Brain microvascular endothelial cell (primary cell): ENCODE results near the gene RTN4RL1.
"Not testable (repeated sequence)": the region's sequence is repeated elsewhere in the genome, so short reads cannot be mapped to it uniquely, and the experiment has no call there.

Source experiments
- DNase-seq: peaks from one replicate; pipeline ENCODE4 v3.0.0-alpha.2; 2020
- H3K27ac ChIP-seq: fragments of 250-450 bp; sonication (Bioruptor Pico); 2 replicates; pipeline ENCODE4 v1.5.1; 2020; ENCODE audit warnings: mild to moderate bottlenecking, moderate library complexity
- H3K27me3 ChIP-seq: fragments of 250-450 bp; sonication (Bioruptor Pico); replicated peaks from 2 replicates; pipeline ENCODE4 v1.5.1; 2020; ENCODE audit warnings: mild to moderate bottlenecking
- H3K36me3 ChIP-seq: fragments of 250-450 bp; sonication (Bioruptor Pico); replicated peaks from 2 replicates; pipeline ENCODE4 v1.5.1; 2020; ENCODE audit warnings: mild to moderate bottlenecking
- H3K4me3 ChIP-seq: 2 replicates; pipeline ENCODE4 v1.5.1; 2011; ENCODE audit warnings: low read depth, mild to moderate bottlenecking, control low read depth, low read length, moderate library complexity
- CTCF ChIP-seq: IDR thresholded peaks from 2 replicates; pipeline ENCODE4 v1.5.1; 2011; ENCODE audit warnings: low read depth, mild to moderate bottlenecking, moderate library complexity, low read length, control low read depth, inconsistent platforms; ENCODE audit errors: missing control alignments
- in situ Hi-C: cut with HindIII; loops from 2 replicates; pipeline ENCODE4 v1.10.0; 2017; ENCODE audit warnings: low sequenced_read_pairs, low pct_ligation_motif_present

RTN4RL1 gene

GRCh38 chr17:1986783-1987451 is 38.2 kb downstream of the RTN4RL1 start:
- Histone ChIP-seq H3K27me3 (peaks cover 3% of the 10 kb centered on the region), H3K4me3 (no peak overlapping the region), H3K36me3 (no peaks in the 10 kb centered on the region), H3K27ac (no peak overlapping the region)
- DNase-seq: no peak
- in situ Hi-C loops: no loop called here
- TF ChIP-seq CTCF: no peak

- in situ Hi-C loops: no loop called here
- Histone ChIP-seq H3K27ac (no peak overlapping the region), H3K4me3 (no peak overlapping the region), H3K27me3 (peaks cover 3% of the 10 kb centered on the region), H3K36me3 (no peaks in the 10 kb centered on the region)
- no peak for TF ChIP-seq CTCF
- no peak for DNase-seq
Observed at GRCh38 chr17:1985686-1986085, 39.4 kb downstream of the RTN4RL1 start.

GRCh38 chr17:1985093-1985492 is 40.0 kb downstream of the RTN4RL1 start:
- Histone ChIP-seq H3K27me3 (peaks cover 3% of the 10 kb centered on the region), H3K4me3 (no peak overlapping the region), H3K36me3 (no peaks in the 10 kb centered on the region), H3K27ac (no peak overlapping the region)
- in situ Hi-C loops: no loop called here
- no peak for TF ChIP-seq CTCF
- no peak for DNase-seq

- H3K27me3 ChIP-seq, in situ Hi-C loops: not testable (repeated sequence)
Observed at GRCh38 chr17:1982793-1983366, 42.3 kb downstream of the RTN4RL1 start.

GRCh38 chr17:1980665-1981250 is 44.4 kb downstream of the RTN4RL1 start:
- Histone ChIP-seq H3K27ac (no peak overlapping the region), H3K27me3 (peaks cover 27% of the 10 kb centered on the region), H3K4me3 (no peak overlapping the region), H3K36me3 (no peaks in the 10 kb centered on the region)
- DNase-seq: no peak
- no peak for TF ChIP-seq CTCF
- in situ Hi-C loops: no loop called here

More at GRCh38 chr17:1982793-1983366, 42.3 kb downstream of the RTN4RL1 start:
- not testable (repeated sequence) for H3K27ac ChIP-seq, DNase-seq, H3K36me3 ChIP-seq, H3K4me3 ChIP-seq

- H3K4me3 ChIP-seq: no peak overlapping the region
- no peak for DNase-seq
- H3K36me3 ChIP-seq: no peaks in the 10 kb centered on the region
- no peak for TF ChIP-seq CTCF
- in situ Hi-C loops: no loop called here
- peaks cover 28% of the 10 kb centered on the region for H3K27me3 ChIP-seq
- no peak overlapping the region for H3K27ac ChIP-seq
Observed at GRCh38 chr17:1979182-1979985, 45.8 kb downstream of the RTN4RL1 start.
